Measurements from ENCODE around the gene SEPTIN12. TPM values are rescaled to one million over a fixed set of nuclear protein-coding genes. Genes with fewer than 3 reads are reported as not detected.

The SEPTIN12 gene
- total and polyA plus RNA-seq, 9 donors = 0.30 TPM; not detected in 8

DNA sequence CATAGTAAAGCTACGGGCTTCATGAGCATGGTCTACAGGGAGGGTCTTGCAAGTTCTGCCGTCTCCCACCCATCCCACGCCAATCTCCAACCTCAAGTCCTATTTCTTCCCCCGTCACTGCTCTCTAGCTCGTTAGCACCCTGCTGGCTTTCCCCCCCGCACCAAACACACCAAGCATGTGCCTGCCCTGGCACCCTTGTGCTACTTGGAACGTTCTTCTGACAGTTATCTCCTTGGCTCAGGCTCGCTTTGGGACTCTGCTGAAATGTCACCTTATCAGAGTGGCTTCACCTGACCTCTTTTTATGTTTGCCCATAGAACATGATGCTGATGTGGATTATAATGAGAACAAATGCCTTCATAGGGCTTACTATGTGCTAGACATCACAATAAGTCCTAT is 37.1 kb upstream of the SEPTIN12 start:
- Histone ChIP-seq H3K4me3 (ENCODE audit: low read length) (no peak overlapping the region), H3K9me3 (replicated peaks; ENCODE audit: control insufficient read depth, low read depth, low read length) (no peaks in the 10 kb centered on the region), H3K4me1 (ENCODE audit: control insufficient read depth, insufficient read depth, low read length) (no peaks in the 10 kb centered on the region), H3K27ac (ENCODE audit: low read length) (no peak overlapping the region), H3K36me3 (ENCODE audit: control insufficient read depth, insufficient read depth, low read length) (peaks cover 83% of the 10 kb centered on the region), H3K27me3 (ENCODE audit: control insufficient read depth, insufficient read depth, low read length) (no peaks in the 10 kb centered on the region)
- WGBS (ENCODE audit: insufficient coverage) = 93% methylated on average over 6 of the region's 8 CpGs
- DNase-seq = no peak

GRCh38 chr16:4820652-4821051 is 32.5 kb upstream of the SEPTIN12 start:
- Histone ChIP-seq H3K27me3 (ENCODE audit: control insufficient read depth, insufficient read depth, low read length) (no peaks in the 10 kb centered on the region), H3K27ac (ENCODE audit: low read length) (no peak overlapping the region), H3K4me3 (ENCODE audit: low read length) (no peak overlapping the region), H3K9me3 (replicated peaks; ENCODE audit: control insufficient read depth, low read depth, low read length) (no peaks in the 10 kb centered on the region), H3K36me3 (ENCODE audit: control insufficient read depth, insufficient read depth, low read length) (peaks cover 79% of the 10 kb centered on the region), H3K4me1 (ENCODE audit: control insufficient read depth, insufficient read depth, low read length) (no peaks in the 10 kb centered on the region)
- no peak for DNase-seq
- 82% methylated on average over 6 of the region's 6 CpGs for WGBS (ENCODE audit: insufficient coverage)

- 87% methylated on average over 15 of the region's 16 CpGs for WGBS (ENCODE audit: insufficient coverage)
- Histone ChIP-seq H3K4me1 (ENCODE audit: control insufficient read depth, insufficient read depth, low read length) (no peaks in the 10 kb centered on the region), H3K27me3 (ENCODE audit: control insufficient read depth, insufficient read depth, low read length) (no peaks in the 10 kb centered on the region), H3K27ac (ENCODE audit: low read length) (no peak overlapping the region), H3K9me3 (replicated peaks; ENCODE audit: control insufficient read depth, low read depth, low read length) (no peaks in the 10 kb centered on the region), H3K36me3 (ENCODE audit: control insufficient read depth, insufficient read depth, low read length) (peaks cover 69% of the 10 kb centered on the region), H3K4me3 (ENCODE audit: low read length) (no peak overlapping the region)
- no peak for DNase-seq
Measured at GRCh38 chr16:4814542-4815173, 26.5 kb upstream of the SEPTIN12 start.

GRCh38 chr16:4814046-4814445 is 25.9 kb upstream of the SEPTIN12 start:
- DNase-seq = no peak
- H3K27me3 ChIP-seq (ENCODE audit: control insufficient read depth, insufficient read depth, low read length) = no peaks in the 10 kb centered on the region
- H3K4me1 ChIP-seq (ENCODE audit: control insufficient read depth, insufficient read depth, low read length) = no peaks in the 10 kb centered on the region
- peaks cover 63% of the 10 kb centered on the region for H3K36me3 ChIP-seq (ENCODE audit: control insufficient read depth, insufficient read depth, low read length)
- H3K27ac ChIP-seq (ENCODE audit: low read length) = no peak overlapping the region
- no peaks in the 10 kb centered on the region for H3K9me3 ChIP-seq (replicated peaks; ENCODE audit: control insufficient read depth, low read depth, low read length)
- no peak overlapping the region for H3K4me3 ChIP-seq (ENCODE audit: low read length)

DNA sequence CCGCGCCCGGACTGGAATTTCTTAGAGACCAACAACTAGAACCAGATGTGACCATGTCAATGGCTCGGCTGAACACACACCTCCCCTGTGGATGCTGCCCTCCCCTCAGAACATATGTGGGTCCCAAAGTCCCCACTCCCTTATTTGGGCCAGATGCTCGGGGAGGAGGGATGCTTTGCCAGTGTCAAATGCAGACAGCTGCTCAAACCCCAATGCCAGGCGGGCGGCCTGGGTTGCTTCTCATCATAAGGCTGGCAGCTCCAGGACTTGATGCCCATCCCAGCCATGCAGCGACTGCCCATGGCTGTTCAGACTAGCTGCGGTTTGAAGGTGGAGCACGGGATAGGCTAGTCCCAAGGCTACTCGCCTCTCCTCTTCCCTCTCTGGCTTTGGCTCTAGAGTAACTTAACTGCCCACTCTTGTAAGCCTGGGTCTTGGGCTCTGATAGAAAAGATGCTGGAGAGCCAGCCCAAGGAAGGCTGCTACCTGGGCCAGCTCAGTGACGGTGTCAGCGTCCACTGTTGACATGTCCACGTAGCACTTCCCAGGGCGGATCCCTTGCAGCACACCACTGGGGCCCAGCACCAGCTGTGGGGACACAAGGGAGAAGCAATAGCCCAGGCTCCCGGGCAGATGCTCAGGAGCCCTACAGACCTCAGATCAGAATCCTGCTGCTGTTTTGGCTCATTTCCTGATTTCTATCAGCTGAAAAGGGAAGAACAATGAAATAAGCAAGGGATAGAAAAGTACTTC is 25.3 kb upstream of the SEPTIN12 start:
- Histone ChIP-seq H3K27me3 (ENCODE audit: control insufficient read depth, insufficient read depth, low read length) (no peaks in the 10 kb centered on the region), H3K4me3 (ENCODE audit: low read length) (no peak overlapping the region), H3K4me1 (ENCODE audit: control insufficient read depth, insufficient read depth, low read length) (no peaks in the 10 kb centered on the region), H3K36me3 (ENCODE audit: control insufficient read depth, insufficient read depth, low read length) (peaks cover 61% of the 10 kb centered on the region), H3K27ac (ENCODE audit: low read length) (no peak overlapping the region), H3K9me3 (replicated peaks; ENCODE audit: control insufficient read depth, low read depth, low read length) (no peaks in the 10 kb centered on the region)
- 88% methylated on average over 13 of the region's 16 CpGs for WGBS (ENCODE audit: insufficient coverage)
- no peak for DNase-seq

GRCh38 chr16:4811773-4812172 is 23.6 kb upstream of the SEPTIN12 start:
- H3K9me3 ChIP-seq (replicated peaks; ENCODE audit: control insufficient read depth, low read depth, low read length) = no peaks in the 10 kb centered on the region

DNA sequence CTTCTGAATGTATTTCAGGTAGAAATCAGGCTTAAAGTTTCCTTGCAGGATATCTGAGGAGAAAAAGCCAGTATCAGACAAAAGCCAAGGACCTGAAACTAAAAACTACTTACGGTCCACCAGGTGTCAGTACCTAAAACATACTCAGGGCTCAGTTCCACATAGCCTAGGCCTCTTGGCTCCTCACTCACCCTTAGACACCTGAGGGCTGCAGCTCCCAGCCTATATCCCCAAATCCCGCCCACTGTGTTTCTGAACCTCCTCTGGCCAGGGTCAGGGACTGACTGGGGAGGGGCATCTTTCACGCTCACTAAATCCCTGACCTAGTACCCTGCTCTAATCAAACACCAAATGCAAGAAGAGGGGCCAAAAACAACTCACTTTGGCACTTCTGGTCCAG is 23.1 kb upstream of the SEPTIN12 start:
- Histone ChIP-seq H3K27me3 (ENCODE audit: control insufficient read depth, insufficient read depth, low read length) (no peaks in the 10 kb centered on the region), H3K9me3 (replicated peaks; ENCODE audit: control insufficient read depth, low read depth, low read length) (no peaks in the 10 kb centered on the region), H3K36me3 (ENCODE audit: control insufficient read depth, insufficient read depth, low read length) (peaks cover 62% of the 10 kb centered on the region), H3K27ac (ENCODE audit: low read length) (no peak overlapping the region), H3K4me1 (ENCODE audit: control insufficient read depth, insufficient read depth, low read length) (no peaks in the 10 kb centered on the region), H3K4me3 (ENCODE audit: low read length) (no peak overlapping the region)
- 81% methylated on average over 3 of the region's 3 CpGs for WGBS (ENCODE audit: insufficient coverage)
- DNase-seq = no peak

More at GRCh38 chr16:4811773-4812172, 23.6 kb upstream of the SEPTIN12 start:
- Histone ChIP-seq H3K36me3 (ENCODE audit: control insufficient read depth, insufficient read depth, low read length) (peaks cover 58% of the 10 kb centered on the region), H3K4me1 (ENCODE audit: control insufficient read depth, insufficient read depth, low read length) (no peaks in the 10 kb centered on the region), H3K27me3 (ENCODE audit: control insufficient read depth, insufficient read depth, low read length) (no peaks in the 10 kb centered on the region), H3K4me3 (ENCODE audit: low read length) (no peak overlapping the region), H3K27ac (ENCODE audit: low read length) (no peak overlapping the region)
- WGBS (ENCODE audit: insufficient coverage) = 94% methylated on average over 8 of the region's 9 CpGs
- DNase-seq = no peak

- Histone ChIP-seq H3K9me3 (replicated peaks; ENCODE audit: control insufficient read depth, low read depth, low read length) (no peaks in the 10 kb centered on the region), H3K4me3 (ENCODE audit: low read length) (no peak overlapping the region), H3K36me3 (ENCODE audit: control insufficient read depth, insufficient read depth, low read length) (peaks cover 45% of the 10 kb centered on the region), H3K4me1 (ENCODE audit: control insufficient read depth, insufficient read depth, low read length) (peaks cover 8% of the 10 kb centered on the region), H3K27ac (ENCODE audit: low read length) (no peak overlapping the region), H3K27me3 (ENCODE audit: control insufficient read depth, insufficient read depth, low read length) (no peaks in the 10 kb centered on the region)
- 84% methylated on average over 4 of the region's 6 CpGs for WGBS (ENCODE audit: insufficient coverage)
- DNase-seq = no peak
Measured at GRCh38 chr16:4806280-4806679, 18.1 kb upstream of the SEPTIN12 start.

DNA sequence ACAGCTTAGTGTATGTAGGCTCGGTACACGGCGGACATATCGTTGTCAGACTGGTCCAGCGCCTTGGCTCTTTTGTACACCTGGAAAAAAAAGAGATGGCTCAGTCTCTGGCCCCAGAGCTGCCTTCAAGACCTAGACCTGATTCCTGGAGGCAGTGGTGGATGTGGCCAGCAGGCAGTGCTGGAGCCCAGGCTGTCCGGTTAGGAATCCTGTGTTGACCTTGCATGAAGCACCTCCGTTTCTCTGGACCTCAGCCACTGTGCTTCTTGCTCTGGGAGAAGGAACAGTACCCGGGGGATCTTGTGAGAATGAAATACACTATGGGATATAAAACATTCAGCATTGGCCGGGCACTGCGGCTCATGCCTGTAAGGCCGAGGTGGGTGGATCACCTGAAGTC is 17.1 kb upstream of the SEPTIN12 start:
- Histone ChIP-seq H3K4me3 (ENCODE audit: low read length) (no peak overlapping the region), H3K9me3 (replicated peaks; ENCODE audit: control insufficient read depth, low read depth, low read length) (no peaks in the 10 kb centered on the region), H3K4me1 (ENCODE audit: control insufficient read depth, insufficient read depth, low read length) (peaks cover 18% of the 10 kb centered on the region), H3K27me3 (ENCODE audit: control insufficient read depth, insufficient read depth, low read length) (no peaks in the 10 kb centered on the region), H3K36me3 (ENCODE audit: control insufficient read depth, insufficient read depth, low read length) (peaks cover 45% of the 10 kb centered on the region), H3K27ac (ENCODE audit: low read length) (no peak overlapping the region)
- no peak for DNase-seq
- 89% methylated on average over 9 of the region's 11 CpGs for WGBS (ENCODE audit: insufficient coverage)

DNA sequence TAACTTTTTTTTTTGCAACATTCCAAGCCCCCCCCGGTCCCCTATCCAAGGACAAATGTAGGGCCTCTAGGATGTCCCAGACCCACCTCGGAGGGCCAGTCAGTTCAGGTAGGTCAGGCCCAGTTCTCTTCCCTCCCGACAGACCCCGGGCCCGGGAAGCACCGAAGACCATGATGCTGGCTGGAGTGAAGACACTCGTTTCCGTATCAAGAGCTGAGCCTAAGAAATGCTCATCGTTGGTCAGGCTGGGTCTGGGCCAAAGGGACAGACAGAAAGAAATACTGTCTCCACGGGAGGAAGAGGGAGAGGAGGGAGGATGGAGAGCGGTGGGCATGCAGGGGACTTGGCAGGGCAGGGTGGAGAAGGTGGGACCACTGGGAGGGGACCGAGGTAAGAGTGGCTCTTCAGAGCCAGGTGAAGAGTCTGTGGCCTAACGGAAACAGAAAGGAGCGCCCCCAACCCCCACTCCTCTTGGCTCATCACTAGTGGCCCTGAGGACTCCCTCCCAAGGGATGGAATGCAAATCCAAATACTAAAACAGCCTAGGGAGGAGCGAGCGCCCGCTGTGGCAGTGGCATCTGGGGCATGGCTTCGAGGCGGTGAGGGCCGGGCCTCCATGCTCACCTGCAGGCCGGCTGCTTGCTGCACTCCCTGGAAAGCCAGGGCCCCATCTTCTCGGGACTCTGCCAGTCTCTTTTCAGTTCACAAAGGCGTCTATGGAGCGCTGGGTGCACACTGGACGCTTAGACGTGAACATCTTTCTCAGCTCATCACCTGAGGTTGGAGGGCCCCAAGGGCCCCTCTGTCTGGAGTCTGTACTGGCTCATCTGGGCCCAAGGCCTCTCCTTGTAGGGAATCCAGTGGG is 16.0 kb upstream of the SEPTIN12 start:
- Histone ChIP-seq H3K27me3 (ENCODE audit: control insufficient read depth, insufficient read depth, low read length) (no peaks in the 10 kb centered on the region), H3K9me3 (replicated peaks; ENCODE audit: control insufficient read depth, low read depth, low read length) (no peaks in the 10 kb centered on the region), H3K27ac (ENCODE audit: low read length) (no peak overlapping the region), H3K4me1 (ENCODE audit: control insufficient read depth, insufficient read depth, low read length) (peaks cover 20% of the 10 kb centered on the region), H3K4me3 (ENCODE audit: low read length) (no peak overlapping the region), H3K36me3 (ENCODE audit: control insufficient read depth, insufficient read depth, low read length) (peaks cover 46% of the 10 kb centered on the region)
- DNase-seq = no peak
- 75% methylated on average over 19 of the region's 26 CpGs for WGBS (ENCODE audit: insufficient coverage)

Data from muscle of leg (tissue), 11 donors.